ENCODE results near the gene CPSF3.

Gene CPSF3

GRCh38 chr2:9439536-9439935 lies 16.1 kb downstream of the CPSF3 start:
- Histone ChIP-seq H3K9me3 (ENCODE audit: insufficient read depth, low read length) (no peaks in the 10 kb centered on the region), H3K27me3 (ENCODE audit: low read length) (no peaks in the 10 kb centered on the region), H2AFZ (ENCODE audit: low read depth, low read length, severe bottlenecking) (no peak overlapping the region), H3K4me3 (ENCODE audit: insufficient read depth, low read length, poor library complexity, severe bottlenecking) (no peak overlapping the region), H3K9me2 (replicated peaks; ENCODE audit: insufficient read depth, low read length) (no peaks in the 10 kb centered on the region), H3K36me3 (ENCODE audit: low read length) (peaks cover 47% of the 10 kb centered on the region; the same call in 1 of the 2 replicates), H3K4me2 (ENCODE audit: low read depth, low read length, poor library complexity, severe bottlenecking) (no peak overlapping the region), H4K20me1 (ENCODE audit: low read depth, low read length) (no peaks in the 10 kb centered on the region), H3K9ac (ENCODE audit: low read length) (no peak overlapping the region), H3K27ac (ENCODE audit: low read depth, low read length) (no peak overlapping the region), H3K79me2 (ENCODE audit: insufficient read depth, low read length) (no peaks in the 10 kb centered on the region), H3F3A (ENCODE audit: insufficient read depth) (no peaks in the 10 kb centered on the region)
- TF ChIP-seq EZH2phosphoT487 (conservative IDR thresholded peaks at IDR 0.05; ENCODE audit: low read length) (no peak), CTCF (IDR thresholded peaks at IDR 0.05; ENCODE audit: insufficient read depth, low read length, poor library complexity, severe bottlenecking) (no peak)

GRCh38 chr2:9440058-9440727 lies 16.7 kb downstream of the CPSF3 start:
- Histone ChIP-seq H3K4me3 (ENCODE audit: insufficient read depth, low read length, poor library complexity, severe bottlenecking) (no peak overlapping the region), H4K20me1 (ENCODE audit: low read depth, low read length) (no peaks in the 10 kb centered on the region), H3K4me2 (ENCODE audit: low read depth, low read length, poor library complexity, severe bottlenecking) (no peak overlapping the region), H2AFZ (ENCODE audit: low read depth, low read length, severe bottlenecking) (no peak overlapping the region), H3K9me2 (replicated peaks; ENCODE audit: insufficient read depth, low read length) (no peaks in the 10 kb centered on the region), H3F3A (ENCODE audit: insufficient read depth) (no peaks in the 10 kb centered on the region), H3K79me2 (ENCODE audit: insufficient read depth, low read length) (no peaks in the 10 kb centered on the region), H3K9ac (ENCODE audit: low read length) (no peak overlapping the region), H3K27ac (ENCODE audit: low read depth, low read length) (no peak overlapping the region), H3K9me3 (ENCODE audit: insufficient read depth, low read length) (no peaks in the 10 kb centered on the region), H3K27me3 (ENCODE audit: low read length) (no peaks in the 10 kb centered on the region), H3K36me3 (ENCODE audit: low read length) (peaks cover 44% of the 10 kb centered on the region; the same call in 1 of the 2 replicates)
- no peak for TF ChIP-seq CTCF (IDR thresholded peaks at IDR 0.05; ENCODE audit: insufficient read depth, low read length, poor library complexity, severe bottlenecking)
- no peak for TF ChIP-seq EZH2phosphoT487 (conservative IDR thresholded peaks at IDR 0.05; ENCODE audit: low read length)

GRCh38 chr2:9441556-9441955 lies 18.1 kb downstream of the CPSF3 start:
- H3F3A ChIP-seq (ENCODE audit: insufficient read depth) = no peaks in the 10 kb centered on the region
- no peaks in the 10 kb centered on the region for H3K79me2 ChIP-seq (ENCODE audit: insufficient read depth, low read length)
- no peaks in the 10 kb centered on the region for H3K9me2 ChIP-seq (replicated peaks; ENCODE audit: insufficient read depth, low read length)
- no peak overlapping the region for H2AFZ ChIP-seq (ENCODE audit: low read depth, low read length, severe bottlenecking)
- peaks cover 47% of the 10 kb centered on the region; the same call in 1 of the 2 replicates for H3K36me3 ChIP-seq (ENCODE audit: low read length)
- no peak overlapping the region for H3K4me3 ChIP-seq (ENCODE audit: insufficient read depth, low read length, poor library complexity, severe bottlenecking)
- TF ChIP-seq CTCF (IDR thresholded peaks at IDR 0.05; ENCODE audit: insufficient read depth, low read length, poor library complexity, severe bottlenecking) (no peak), EZH2phosphoT487 (conservative IDR thresholded peaks at IDR 0.05; ENCODE audit: low read length) (no peak)
- no peaks in the 10 kb centered on the region for H4K20me1 ChIP-seq (ENCODE audit: low read depth, low read length)
- no peak overlapping the region for H3K4me2 ChIP-seq (ENCODE audit: low read depth, low read length, poor library complexity, severe bottlenecking)
- H3K9me3 ChIP-seq (ENCODE audit: insufficient read depth, low read length) = no peaks in the 10 kb centered on the region
- H3K27ac ChIP-seq (ENCODE audit: low read depth, low read length) = no peak overlapping the region
- no peak overlapping the region for H3K9ac ChIP-seq (ENCODE audit: low read length)
- H3K27me3 ChIP-seq (ENCODE audit: low read length) = no peaks in the 10 kb centered on the region
